H7 (cell line): ENCODE data around the gene OXSR1. TPM values are rescaled to one million over a fixed set of nuclear protein-coding genes. Genes with fewer than 3 reads are reported as not detected.
A peak's percentile ranks its signal among the peaks of the same experiment; 100 is the strongest.
"Not testable (repeated sequence)": the region's sequence is repeated elsewhere in the genome, so short reads cannot be mapped to it uniquely, and the experiment has no call there.

Experiments
- DNase-seq: peaks from one replicate; pipeline ENCODE4 v3.0.0; 2012
- H3K27me3 ChIP-seq: 2 replicates; pipeline ENCODE4 v1.6.0; 2011; ENCODE audit warnings: mild to moderate bottlenecking, low read length; ENCODE audit not compliant: control insufficient read depth, insufficient read depth
- H3K36me3 ChIP-seq: replicated peaks from 2 replicates; pipeline ENCODE4 v1.5.1; 2011; ENCODE audit warnings: low read length; ENCODE audit not compliant: control insufficient read depth, insufficient read depth
- H3K4me3 ChIP-seq: 2 replicates; pipeline ENCODE4 v1.5.1; 2011; ENCODE audit warnings: low read depth, mild to moderate bottlenecking, control low read depth, low read length, moderate library complexity; ENCODE audit not compliant: insufficient read depth
- total RNA-seq: library from RNA; depleted of rRNA; stranded (reverse); fragments of >200 nt; shearing (Covaris generic); gene quantifications from 2 replicates; pipeline ENCODE4 v1.2.3, GENCODE V29; 2014

OXSR1 gene
- total RNA-seq, 1 experiment from 2014 or later, result 25.5 TPM

- Histone ChIP-seq H3K27me3 (no peaks in the 10 kb centered on the region), H3K4me3 (no peak overlapping the region), H3K36me3 (peaks cover 2% of the 10 kb centered on the region)
- no peak for DNase-seq
Measured at GRCh38 chr3:38232701-38233100, 67.4 kb downstream of the OXSR1 start.

GRCh38 chr3:38235466-38235865 is 70.1 kb downstream of the OXSR1 start:
- peaks cover 3% of the 10 kb centered on the region for H3K36me3 ChIP-seq
- H3K27me3 ChIP-seq, result no peaks in the 10 kb centered on the region
- no peak overlapping the region for H3K4me3 ChIP-seq
- DNase-seq, result no peak

- H3K27me3 ChIP-seq, result no peaks in the 10 kb centered on the region
- no peak for DNase-seq
- peaks cover 2% of the 10 kb centered on the region for H3K36me3 ChIP-seq
Measured at GRCh38 chr3:38238416-38239008, 73.2 kb downstream of the OXSR1 start.

GRCh38 chr3:38242812-38243211 is 77.5 kb downstream of the OXSR1 start:
- not testable (repeated sequence) for H3K27me3 ChIP-seq, H3K36me3 ChIP-seq, DNase-seq, H3K4me3 ChIP-seq

More at GRCh38 chr3:38238416-38239008, 73.2 kb downstream of the OXSR1 start:
- H3K4me3 ChIP-seq, result no peak overlapping the region

GRCh38 chr3:38245930-38246329 is 80.6 kb downstream of the OXSR1 start:
- Histone ChIP-seq H3K4me3 (no peak overlapping the region), H3K36me3 (peaks cover 2% of the 10 kb centered on the region)

GRCh38 chr3:38247366-38248035 is 82.2 kb downstream of the OXSR1 start:
- no peak for DNase-seq
- H3K36me3 ChIP-seq, result peaks cover 6% of the 10 kb centered on the region
- no peaks in the 10 kb centered on the region for H3K27me3 ChIP-seq
- no peak overlapping the region for H3K4me3 ChIP-seq

More at GRCh38 chr3:38245930-38246329, 80.6 kb downstream of the OXSR1 start:
- no peak for DNase-seq
- no peaks in the 10 kb centered on the region for H3K27me3 ChIP-seq

- Histone ChIP-seq H3K4me3 (no peak overlapping the region), H3K27me3 (no peaks in the 10 kb centered on the region), H3K36me3 (peaks cover 16% of the 10 kb centered on the region)
- no peak for DNase-seq
Measured at GRCh38 chr3:38250198-38250597, 84.9 kb downstream of the OXSR1 start.

- no peak overlapping the region for H3K4me3 ChIP-seq
- no peaks in the 10 kb centered on the region for H3K27me3 ChIP-seq
- H3K36me3 ChIP-seq, result peaks cover 13% of the 10 kb centered on the region
- no peak for DNase-seq
Measured at GRCh38 chr3:38251197-38251596, 85.9 kb downstream of the OXSR1 start.

- Histone ChIP-seq H3K27me3 (no peaks in the 10 kb centered on the region), H3K36me3 (peaks cover 13% of the 10 kb centered on the region), H3K4me3 (no peak overlapping the region)
- DNase-seq, result no peak
Measured at GRCh38 chr3:38253704-38254103, 88.4 kb downstream of the OXSR1 start.

- Histone ChIP-seq H3K4me3 (no peak overlapping the region), H3K27me3 (no peaks in the 10 kb centered on the region), H3K36me3 (peaks cover 13% of the 10 kb centered on the region)
- DNase-seq, result no peak
Measured at GRCh38 chr3:38254872-38255271, 89.5 kb downstream of the OXSR1 start.

GRCh38 chr3:38255627-38256026 is 90.3 kb downstream of the OXSR1 start:
- H3K4me3 ChIP-seq, result no peak overlapping the region
- DNase-seq, result no peak
- H3K27me3 ChIP-seq, result no peaks in the 10 kb centered on the region
- H3K36me3 ChIP-seq, result peaks cover 13% of the 10 kb centered on the region

- H3K36me3 ChIP-seq, result peaks cover 9% of the 10 kb centered on the region
- no peak for DNase-seq
- H3K4me3 ChIP-seq, result no peak overlapping the region
- H3K27me3 ChIP-seq, result no peaks in the 10 kb centered on the region
Measured at GRCh38 chr3:38257583-38257982, 92.2 kb downstream of the OXSR1 start.

GRCh38 chr3:38260474-38260873 is 95.1 kb downstream of the OXSR1 start:
- DNase-seq, result no peak

GRCh38 chr3:38264353-38264771 is 99.0 kb downstream of the OXSR1 start:
- H3K36me3 ChIP-seq, result no peaks in the 10 kb centered on the region
- no peak overlapping the region for H3K4me3 ChIP-seq
- no peaks in the 10 kb centered on the region for H3K27me3 ChIP-seq

More at GRCh38 chr3:38260474-38260873, 95.1 kb downstream of the OXSR1 start:
- Histone ChIP-seq H3K27me3 (no peaks in the 10 kb centered on the region), H3K36me3 (no peaks in the 10 kb centered on the region), H3K4me3 (no peak overlapping the region)

GRCh38 chr3:38264779-38265178 is 99.4 kb downstream of the OXSR1 start:
- peak; percentile 10 for DNase-seq
- Histone ChIP-seq H3K36me3 (no peaks in the 10 kb centered on the region), H3K27me3 (no peaks in the 10 kb centered on the region)

More at GRCh38 chr3:38264353-38264771, 99.0 kb downstream of the OXSR1 start:
- peak; percentile 25 for DNase-seq

More at GRCh38 chr3:38264779-38265178, 99.4 kb downstream of the OXSR1 start:
- no peak overlapping the region for H3K4me3 ChIP-seq
